Thyroid gland (tissue), 4 donors: ENCODE results near the gene GFOD2.

Source experiments
- CTCF ChIP-seq, 6 experiments: fragments of 200-600 bp in 3 of 6; fragments of 450-650 bp in 3 of 6; sonication (generic) in 3 of 6; IDR thresholded peaks; one replicate each; pipeline ENCODE4 v1.5.1; 2016 to 2019; ENCODE audit warnings: antibody characterized with exemption in 6 of 6, mild to moderate bottlenecking in 2 of 6, inconsistent platforms in 1 of 6, moderate library complexity in 1 of 6
- POLR2A ChIP-seq, 2 donors: fragments of 450-650 bp; IDR thresholded peaks; one replicate each; pipeline ENCODE4 v1.6.1; 2017; ENCODE audit warnings: antibody characterized with exemption in 2 of 2, mild to moderate bottlenecking in 2 of 2, moderate library complexity in 1 of 2

- TF ChIP-seq CTCF (IDR thresholded peaks at IDR 0.05) (no peak), POLR2A (IDR thresholded peaks at IDR 0.05) (no peak)
These were observed 15.7 kb upstream of the GFOD2 start for GRCh38 chr16:67734731-67735201.
